Stimulated activated CD8-positive, alpha-beta memory T cell treated with anti-CD3 and anti-CD28 coated beads, Interleukin-12 subunit alpha, Interleukin-12 subunit beta, amount 100 ng/mL, for 4 hours (primary cell): Measurements from ENCODE around the gene STC2.
"Not testable (repeated sequence)": the region's sequence is repeated elsewhere in the genome, so short reads cannot be mapped to it uniquely, and the experiment has no call there.

Experiments used
- DNase-seq: peaks from one replicate; pipeline ENCODE4 v3.0.0-alpha.2; 2020; ENCODE audit warnings: low read depth

Gene STC2

DNA sequence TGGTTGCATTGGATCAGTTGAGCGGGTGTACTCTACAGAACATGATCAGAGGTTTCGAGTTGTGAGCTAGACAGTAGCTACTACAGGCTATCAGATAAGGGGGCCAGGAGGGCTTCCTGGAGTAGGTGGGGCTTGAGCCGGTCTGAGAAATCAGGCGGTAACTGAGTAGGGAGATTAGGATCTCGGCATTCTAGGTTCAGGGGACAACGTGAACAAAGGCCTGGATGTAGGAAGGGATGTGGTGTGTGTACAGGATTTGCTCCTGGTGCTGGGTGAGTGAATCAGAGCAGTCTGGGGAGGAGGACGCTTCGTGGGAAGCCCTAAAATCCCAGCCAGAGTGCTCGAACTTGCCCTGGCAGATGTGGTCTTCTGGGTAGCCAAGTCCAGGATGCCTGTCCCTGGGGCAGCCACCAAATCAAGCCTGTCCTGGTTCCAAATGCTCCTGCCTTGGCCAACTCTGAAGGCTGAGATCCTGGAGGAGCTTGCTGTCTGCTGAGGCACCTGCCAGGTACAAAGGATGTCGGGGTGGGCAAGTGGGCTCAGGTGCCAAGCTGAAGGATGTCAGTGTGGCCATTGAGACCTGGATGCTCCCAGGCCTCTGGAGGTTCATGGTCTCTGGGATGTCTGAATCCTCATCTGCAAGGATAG lies 33.4 kb downstream of the STC2 start:
- DNase-seq, result no peak

- peak; percentile 17 for DNase-seq
These were observed 34.2 kb downstream of the STC2 start for GRCh38 chr5:173293817-173294672.

DNA sequence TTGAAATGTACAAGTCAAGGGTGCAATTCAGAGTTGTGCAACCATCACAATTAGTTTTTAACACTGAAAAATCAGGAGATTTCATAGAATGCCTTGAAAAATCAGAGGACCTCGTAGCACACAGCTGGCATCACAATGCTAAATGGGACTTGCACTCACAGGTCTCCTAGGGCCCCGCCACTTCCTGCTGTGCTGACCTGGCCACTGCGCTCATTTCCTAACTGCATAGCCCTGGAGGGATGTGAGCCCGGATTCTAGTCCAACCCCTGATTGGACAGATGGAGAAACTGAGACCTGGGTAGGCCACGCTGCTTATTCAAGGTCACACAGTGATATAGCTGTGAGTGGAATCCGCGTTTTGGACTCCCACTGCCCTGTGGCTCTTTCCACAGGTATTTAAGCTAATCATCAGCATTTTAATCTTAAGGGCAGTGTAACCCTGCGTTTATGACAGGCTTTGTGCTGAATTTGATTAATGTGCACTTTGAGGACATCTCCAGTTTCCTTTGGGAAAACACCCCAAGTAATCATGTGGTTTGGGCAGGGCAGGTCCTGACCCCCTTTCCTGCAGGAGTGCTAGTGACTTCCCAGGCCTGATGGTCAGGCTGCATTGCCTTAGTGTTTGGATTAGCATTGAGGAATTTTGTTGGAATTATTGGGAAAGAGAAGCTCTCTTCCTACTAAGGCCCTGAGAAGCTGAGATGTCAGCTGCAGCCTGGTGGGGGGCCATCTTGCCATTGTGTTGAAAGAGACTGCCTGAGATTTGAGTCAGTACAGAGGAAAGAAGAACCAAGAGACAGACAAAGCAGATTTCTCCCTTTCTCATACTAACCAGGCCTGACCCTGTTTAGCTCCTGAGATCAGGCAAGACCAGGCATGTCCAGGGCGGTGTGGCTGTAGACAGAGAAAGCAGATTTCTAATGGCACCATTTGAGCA lies 36.2 kb downstream of the STC2 start:
- DNase-seq, result no peak

DNA sequence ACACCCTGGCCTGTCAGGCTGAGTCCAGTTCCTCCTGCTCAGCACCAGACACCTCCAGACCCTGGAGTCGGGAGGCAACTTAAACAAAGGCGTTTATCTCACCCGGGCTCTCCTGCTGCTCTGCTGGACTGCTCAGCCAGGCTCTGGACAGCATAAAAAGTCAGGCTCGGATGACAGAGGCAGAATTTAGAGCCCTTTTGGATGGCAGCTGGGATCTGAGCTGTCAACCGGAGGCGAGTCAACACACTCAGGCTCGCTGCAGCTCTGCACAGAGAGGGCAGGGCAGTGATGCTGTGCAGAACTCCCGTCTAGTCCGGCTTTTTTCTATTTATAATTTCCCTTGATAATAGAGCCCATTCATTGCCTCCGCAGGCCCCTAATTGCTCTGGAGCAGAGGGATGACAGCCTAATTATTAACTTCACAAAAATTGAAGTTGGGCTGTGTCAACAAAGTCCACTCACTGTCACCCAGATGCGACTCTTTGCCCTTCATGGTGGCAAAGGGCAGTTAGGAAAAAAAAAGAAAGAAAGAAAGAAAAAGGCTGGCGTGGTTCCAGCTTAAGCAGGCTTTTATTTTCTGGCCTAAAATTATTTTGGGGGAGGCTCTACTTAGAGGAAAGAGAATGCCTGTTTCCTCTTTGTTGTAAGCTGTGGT lies 37.6 kb downstream of the STC2 start:
- DNase-seq, result no peak

DNA sequence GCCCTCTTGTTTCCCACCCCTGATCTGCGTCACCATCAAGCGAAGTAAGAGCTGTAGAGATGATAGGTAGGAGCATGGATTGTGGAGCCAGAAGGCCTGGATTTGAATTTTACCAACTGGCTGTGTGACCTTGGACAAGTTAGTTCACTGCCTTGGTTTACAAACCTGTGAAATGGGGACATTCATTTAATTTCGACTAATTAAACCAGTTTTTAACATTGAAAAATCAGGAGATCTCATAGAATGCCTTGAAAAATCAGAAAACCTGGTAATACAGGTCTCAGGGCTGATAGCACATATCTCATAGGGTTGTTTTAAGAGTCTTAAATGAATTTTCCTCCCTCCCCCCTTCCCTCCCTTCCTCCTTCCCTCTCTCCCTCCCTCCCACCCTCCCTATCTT lies 38.8 kb downstream of the STC2 start:
- DNase-seq, result no peak

GRCh38 chr5:173288632-173289031 lies 39.6 kb downstream of the STC2 start:
- no peak for DNase-seq

GRCh38 chr5:173287086-173287485 lies 41.1 kb downstream of the STC2 start:
- no peak for DNase-seq

DNA sequence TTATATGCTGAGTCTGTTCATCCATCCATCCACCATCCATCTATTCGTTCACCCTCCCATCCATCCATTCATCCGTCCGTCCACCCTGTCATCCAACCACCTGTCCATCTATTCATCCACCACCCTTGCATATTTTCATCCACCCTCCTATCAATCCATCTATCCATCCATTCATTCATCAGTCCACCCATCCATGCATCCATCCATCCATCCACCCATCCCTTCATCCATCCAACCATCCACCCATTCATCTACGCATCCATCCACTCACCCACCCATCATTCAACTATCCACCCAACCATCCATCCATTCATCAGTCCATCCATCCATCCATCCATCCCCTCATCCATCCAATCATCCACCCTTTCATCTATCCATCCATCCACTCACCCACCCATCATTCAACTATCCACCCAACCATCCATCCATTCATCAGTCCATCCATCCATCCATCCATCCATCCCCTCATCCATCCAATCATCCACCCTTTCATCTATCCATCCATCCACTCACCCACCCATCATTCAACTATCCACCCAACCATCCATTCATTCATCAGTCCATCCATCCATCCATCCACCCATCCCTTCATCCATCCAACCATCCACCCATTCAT lies 43.8 kb downstream of the STC2 start:
- DNase-seq, result not testable (repeated sequence)

DNA sequence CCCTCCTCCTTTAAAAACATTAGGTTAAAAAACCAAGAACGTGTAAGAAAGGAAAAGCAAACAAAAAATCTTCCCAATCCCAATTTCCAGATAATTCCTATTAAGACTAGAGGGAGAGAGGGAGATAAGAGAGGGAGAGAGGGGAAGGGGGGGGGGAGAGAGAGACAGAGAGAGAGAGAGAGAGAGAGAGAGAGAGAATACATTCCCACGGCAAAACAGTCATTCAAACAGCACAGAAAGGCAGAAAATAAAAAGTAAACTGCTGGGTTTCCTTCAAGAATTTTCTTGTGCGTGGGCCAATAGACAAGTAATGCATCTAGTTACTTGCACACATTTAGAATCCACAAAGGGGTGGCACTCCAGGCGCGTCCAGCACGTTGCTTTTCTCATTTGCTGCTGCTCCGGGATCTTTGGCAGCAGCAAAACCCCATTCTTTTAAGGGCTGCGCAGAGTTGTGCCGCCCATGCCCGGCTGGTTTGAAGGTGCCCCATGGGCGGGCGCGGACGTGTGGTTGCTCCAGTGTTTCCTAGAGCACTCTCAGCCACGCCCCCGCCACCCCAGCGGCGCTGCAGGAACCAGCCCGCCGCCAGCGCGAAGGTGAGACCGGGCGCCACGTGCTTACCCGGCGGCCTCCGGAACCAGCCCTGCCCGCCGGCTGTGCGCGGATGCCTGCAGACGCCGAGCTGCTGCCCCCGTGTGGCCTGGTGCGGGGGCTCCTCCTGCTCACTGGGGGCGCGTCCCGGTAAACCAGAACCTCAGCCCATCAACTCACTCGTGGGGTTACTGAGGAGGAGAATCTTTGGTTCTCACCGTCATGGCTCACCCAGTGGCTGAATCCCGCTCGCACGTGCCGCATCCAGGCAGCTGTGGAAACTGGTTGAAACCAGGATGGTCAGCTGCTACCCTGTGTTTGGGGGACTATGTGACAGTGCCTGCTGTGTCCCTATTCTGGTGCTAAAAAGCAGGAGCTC lies 44.6 kb downstream of the STC2 start:
- DNase-seq, result peak; percentile 53

- DNase-seq, result no peak
These were observed 45.3 kb downstream of the STC2 start for GRCh38 chr5:173282916-173283315.

- no peak for DNase-seq
These were observed 46.3 kb downstream of the STC2 start for GRCh38 chr5:173281910-173282309.

GRCh38 chr5:173279166-173279565 lies 49.0 kb downstream of the STC2 start:
- DNase-seq, result no peak

DNA sequence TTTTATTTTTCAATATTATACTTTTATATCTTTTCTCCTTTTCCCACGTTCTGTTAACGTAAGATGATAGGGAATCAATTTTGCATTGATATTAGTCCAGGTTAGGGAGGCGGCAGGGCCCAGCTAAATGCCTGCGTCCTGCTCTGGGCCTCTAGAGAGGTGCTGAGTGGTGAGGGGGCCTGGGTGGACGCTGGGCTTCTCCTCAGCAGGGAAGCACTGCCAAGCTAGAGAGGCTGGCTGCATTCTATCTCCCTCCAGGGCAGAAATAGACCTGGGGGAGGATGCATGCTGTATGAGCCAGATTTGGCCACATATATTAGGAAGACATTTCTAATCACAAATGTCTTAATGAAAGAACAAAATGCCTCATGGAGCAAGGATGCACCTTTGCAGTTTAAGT lies 49.6 kb downstream of the STC2 start:
- DNase-seq, result no peak

DNA sequence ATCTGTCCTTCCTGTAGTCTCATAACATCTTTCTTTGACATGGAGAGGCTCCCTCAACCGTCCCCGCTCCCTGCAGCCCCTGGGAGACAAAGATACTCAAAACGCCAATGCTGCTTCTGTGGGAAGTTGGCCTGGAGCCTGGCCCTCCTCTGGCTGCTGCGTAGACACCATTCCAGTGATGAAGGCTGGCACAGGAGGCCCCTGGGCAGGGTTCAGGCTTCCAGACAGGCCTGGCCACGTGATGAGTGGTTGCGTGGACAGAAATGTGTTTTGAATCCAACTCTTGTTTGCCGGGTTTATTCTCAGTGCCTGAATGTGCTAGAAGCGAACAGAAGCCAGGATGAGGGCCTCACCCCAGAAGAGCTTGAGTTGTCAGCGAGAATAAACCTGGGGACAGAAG lies 50.0 kb downstream of the STC2 start:
- no peak for DNase-seq

DNA sequence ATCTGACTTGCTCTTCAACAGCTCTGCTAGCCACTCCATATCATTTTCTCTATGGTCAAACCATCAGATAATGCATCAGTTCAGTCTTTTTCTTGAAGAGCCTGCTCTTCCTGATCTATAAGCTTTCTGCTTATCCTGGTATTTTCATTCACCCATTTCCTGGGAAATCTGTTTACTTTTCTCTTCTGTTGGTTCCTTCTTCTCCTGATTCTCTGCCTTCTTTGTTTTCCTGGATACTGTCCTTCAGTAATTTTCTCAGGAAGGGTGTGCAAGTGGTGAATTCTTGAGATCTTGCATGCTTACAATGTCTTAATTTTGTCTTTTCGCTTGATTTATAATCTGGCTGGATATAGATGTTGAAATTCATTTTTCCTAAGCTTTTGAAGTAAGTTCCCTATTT lies 53.4 kb downstream of the STC2 start:
- no peak for DNase-seq

GRCh38 chr5:173271419-173271818 lies 56.8 kb downstream of the STC2 start:
- DNase-seq, result no peak

- no peak for DNase-seq
These were observed 59.3 kb downstream of the STC2 start for GRCh38 chr5:173268750-173269432.

DNA sequence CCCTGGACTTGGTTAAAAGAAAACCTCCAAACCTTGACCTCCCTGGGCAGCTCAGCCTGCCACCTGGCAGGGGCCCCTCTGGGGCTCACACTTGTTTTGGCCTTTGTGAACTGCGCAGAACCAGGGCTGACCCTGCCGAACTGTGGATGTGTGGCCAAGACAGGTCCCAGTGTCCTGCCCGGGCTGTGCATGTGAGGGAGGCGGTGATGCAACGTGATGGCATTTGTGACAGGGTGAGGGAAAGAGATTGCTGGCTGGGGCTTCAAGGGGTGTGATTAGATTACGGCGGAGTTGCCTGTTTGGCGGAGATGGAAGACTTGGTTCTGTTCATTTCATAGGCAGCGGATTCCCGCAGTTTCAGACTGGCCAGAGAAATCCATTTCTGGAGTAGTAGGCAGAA lies 62.8 kb downstream of the STC2 start:
- no peak for DNase-seq
